T-helper 9 cell (primary cell): ENCODE measurements around the gene TAP2.

ENCODE experiments used
- DNase-seq: peaks from one replicate; pipeline ENCODE4 v3.0.0-alpha.2; 2020

TAP2 gene

GRCh38 chr6:32853541-32854375 is 15.2 kb upstream of the TAP2 start, which contains the start of the genes PSMB9 and TAP1:
TSS of gene PSMB9 (plus strand) at chr6:32854192. CDS start at chr6:32854230, 38 bp downstream.
TSS of gene TAP1 (minus strand) at chr6:32853704. CDS start at chr6:32853636, 68 bp downstream.
- DNase-seq: peak; percentile 90

GRCh38 chr6:32852844-32853540 is 14.5 kb upstream of the TAP2 start:
- DNase-seq: peak; percentile 47

- no peak for DNase-seq
Measured at GRCh38 chr6:32852018-32852843, 13.7 kb upstream of the TAP2 start.

GRCh38 chr6:32851025-32851424 is 12.5 kb upstream of the TAP2 start:
- no peak for DNase-seq

- DNase-seq: no peak
Measured at GRCh38 chr6:32849126-32849525, 10.6 kb upstream of the TAP2 start.

- DNase-seq: no peak
Measured at GRCh38 chr6:32847795-32848194, 9.3 kb upstream of the TAP2 start.

- no peak for DNase-seq
Measured at GRCh38 chr6:32847004-32847403, 8.5 kb upstream of the TAP2 start.

- DNase-seq: peak; percentile 25
Measured at GRCh38 chr6:32845384-32845884, 6.9 kb upstream of the TAP2 start.

- DNase-seq: no peak
Measured at GRCh38 chr6:32844839-32845383, 6.4 kb upstream of the TAP2 start.

- peak; percentile 97 for DNase-seq
Measured at GRCh38 chr6:32843979-32844838, 5.7 kb upstream of the TAP2 start, which contains the start of gene PSMB8. TSS of gene PSMB8 (minus strand) at chr6:32844047. CDS start at chr6:32843996, 51 bp downstream.

GRCh38 chr6:32843331-32843978 is 4.9 kb upstream of the TAP2 start:
- DNase-seq: no peak

GRCh38 chr6:32842690-32843089 is 4.2 kb upstream of the TAP2 start:
- no peak for DNase-seq

- no peak for DNase-seq
Measured at GRCh38 chr6:32842021-32842650, 3.6 kb upstream of the TAP2 start.

- no peak for DNase-seq
Measured at GRCh38 chr6:32840604-32841246, 2.2 kb upstream of the TAP2 start.

GRCh38 chr6:32839356-32839755 is 817 bp upstream of the TAP2 start:
- no peak for DNase-seq

GRCh38 chr6:32837651-32838113 is 857 bp downstream of the TAP2 start:
- DNase-seq: no peak

- DNase-seq: no peak
Measured at GRCh38 chr6:32836873-32837272, 1.7 kb downstream of the TAP2 start.

- DNase-seq: no peak
Measured at GRCh38 chr6:32835167-32835893, 3.2 kb downstream of the TAP2 start.

GRCh38 chr6:32833664-32834063 is 4.9 kb downstream of the TAP2 start:
- DNase-seq: no peak
